A549 treated with Hydrocortisone at 1 μM for 4 hours (cell line): ENCODE results near the gene SNX1. TPM values are rescaled to one million over a fixed set of nuclear protein-coding genes. Genes with fewer than 3 reads are reported as not detected.

Experiments used
- total RNA-seq: library from RNA; stranded (reverse); fragments of 200-300 nt; extraction: Qiagen RNA extraction; gene quantifications from 5 replicates; pipeline ENCODE4 v1.2.3, GENCODE V29; 2022

The SNX1 gene, protein sequence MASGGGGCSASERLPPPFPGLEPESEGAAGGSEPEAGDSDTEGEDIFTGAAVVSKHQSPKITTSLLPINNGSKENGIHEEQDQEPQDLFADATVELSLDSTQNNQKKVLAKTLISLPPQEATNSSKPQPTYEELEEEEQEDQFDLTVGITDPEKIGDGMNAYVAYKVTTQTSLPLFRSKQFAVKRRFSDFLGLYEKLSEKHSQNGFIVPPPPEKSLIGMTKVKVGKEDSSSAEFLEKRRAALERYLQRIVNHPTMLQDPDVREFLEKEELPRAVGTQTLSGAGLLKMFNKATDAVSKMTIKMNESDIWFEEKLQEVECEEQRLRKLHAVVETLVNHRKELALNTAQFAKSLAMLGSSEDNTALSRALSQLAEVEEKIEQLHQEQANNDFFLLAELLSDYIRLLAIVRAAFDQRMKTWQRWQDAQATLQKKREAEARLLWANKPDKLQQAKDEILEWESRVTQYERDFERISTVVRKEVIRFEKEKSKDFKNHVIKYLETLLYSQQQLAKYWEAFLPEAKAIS
- 72.2 to 80.6 TPM (median 78.7 TPM) in 5 replicates for total RNA-seq

GRCh38 chr15:64095795-64096667 lies at the start of gene SNX1:
Gene SNX1, plus strand, starts transcription at chr15:64095982. Its CDS starts 32 bp downstream, at chr15:64096014.

GRCh38 chr15:64046421-64047153 lies 49.2 kb upstream of the SNX1 start, which contains the start of gene DAPK2:
Gene DAPK2, minus strand, starts transcription at chr15:64046485. Its CDS starts 6,224 bp downstream, at chr15:64040261.

GRCh38 chr15:64093627-64094417 lies 2.0 kb upstream of the SNX1 start, which contains the start of gene CIAO2A:
Gene CIAO2A, minus strand, starts transcription at chr15:64093838. Its CDS starts 70 bp downstream, at chr15:64093768.

DNA sequence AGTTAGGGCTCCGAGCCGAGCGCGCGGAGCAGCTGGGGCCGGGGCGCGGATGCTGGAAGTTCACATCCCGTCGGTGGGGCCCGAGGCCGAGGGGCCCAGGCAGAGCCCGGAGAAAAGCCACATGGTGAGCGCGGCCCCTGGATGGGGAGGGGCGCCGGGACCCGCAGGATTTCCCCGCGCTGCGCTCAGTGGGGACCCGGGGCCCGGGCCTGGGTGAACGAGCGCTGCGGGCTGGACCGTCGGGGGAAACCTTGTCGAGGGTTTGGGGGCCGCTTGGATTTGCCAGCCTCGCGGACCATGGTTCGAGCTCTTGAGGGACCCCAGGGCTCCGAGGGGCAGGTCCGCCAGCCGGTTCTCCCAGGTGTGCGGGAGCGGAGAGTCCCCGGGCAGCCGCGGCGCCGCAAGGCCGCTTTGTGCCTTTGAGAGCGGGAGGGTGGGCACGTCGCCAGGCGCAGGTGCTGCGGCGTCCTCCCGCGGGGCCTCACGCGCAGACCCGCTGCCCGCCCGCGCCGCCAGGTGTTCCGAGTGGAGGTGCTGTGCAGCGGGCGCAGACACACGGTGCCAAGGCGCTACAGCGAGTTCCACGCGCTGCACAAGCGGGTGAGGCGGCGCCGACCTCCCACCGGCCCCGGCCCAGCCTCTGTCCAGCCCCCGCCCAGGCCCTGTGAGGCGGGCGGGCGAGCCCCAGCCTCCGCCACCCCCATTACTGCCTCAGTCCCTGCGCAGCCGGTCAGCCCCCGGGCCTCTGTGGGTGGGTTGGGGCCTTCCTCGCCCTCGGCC lies 56.1 kb downstream of the SNX1 start, which contains the start of gene SNX22:
Gene SNX22, plus strand, starts transcription at position 5 of the 780 bp plus-strand sequence. Its CDS starts 45 bp downstream, at position 50.

GRCh38 chr15:64162869-64163658 lies 67.3 kb downstream of the SNX1 start, which contains the start of gene PPIB:
Gene PPIB, minus strand, starts transcription at chr15:64163022. Its CDS starts 36 bp downstream, at chr15:64162986.

Other genes starting within 250 kb of the SNX1 start
- gene DAPK2, start 49.5 kb upstream of the SNX1 start, total RNA-seq = 3.7 to 4.7 TPM (median 4.1 TPM) in 5 replicates
- gene CIAO2A, start 2.1 kb upstream of the SNX1 start, total RNA-seq = 106 to 154 TPM (median 121 TPM) in 5 replicates
- 0.75 to 1.3 TPM (median 1.3 TPM) in 5 replicates for gene SNX22, start 55.7 kb downstream of the SNX1 start, total RNA-seq
- gene PPIB, start 67.0 kb downstream of the SNX1 start, total RNA-seq = 764 to 821 TPM (median 788 TPM) in 5 replicates